Neural cell (in vitro differentiated cells): ENCODE results near the gene LEF1. TPM values are rescaled to one million over a fixed set of nuclear protein-coding genes. Genes with fewer than 3 reads are reported as not detected.

Experiments
- H2AFZ ChIP-seq: fragments of 200-600, 300-800 bp; sonication (generic), shearing (Covaris generic); 2 replicates; pipeline ENCODE4 v1.6.0; 2014; ENCODE audit warnings: low read depth, mild to moderate bottlenecking, antibody characterized with exemption, low read length, moderate library complexity
- H3F3A ChIP-seq: fragments of 200-600 bp; shearing (Covaris generic); 2 replicates; pipeline ENCODE4 v1.6.1; 2016; ENCODE audit warnings: mild to moderate bottlenecking, moderate library complexity, mixed read lengths, antibody characterized with exemption, low read length; ENCODE audit not compliant: insufficient read depth, poor library complexity, severe bottlenecking
- H3K27ac ChIP-seq: fragments of 200-600, 300-800 bp; sonication (generic), shearing (Covaris generic); 2 replicates; pipeline ENCODE4 v1.5.1; 2014; ENCODE audit warnings: mild to moderate bottlenecking, low read length, moderate library complexity
- H3K27me3 ChIP-seq: fragments of 300-800, 200-600 bp; sonication (generic), shearing (Covaris generic); 2 replicates; pipeline ENCODE4 v1.6.0; 2014; ENCODE audit warnings: mild to moderate bottlenecking, low read depth, low read length, moderate library complexity; ENCODE audit not compliant: insufficient read depth
- H3K36me3 ChIP-seq: fragments of 300-800, 200-600 bp; sonication (generic), shearing (Covaris generic); 2 replicates; pipeline ENCODE4 v1.5.1; 2014; ENCODE audit warnings: mild to moderate bottlenecking, antibody characterized with exemption, low read length, moderate library complexity; ENCODE audit not compliant: insufficient read depth
- H3K4me2 ChIP-seq: fragments of 300-800, 200-600 bp; sonication (generic), shearing (Covaris generic); 2 replicates; pipeline ENCODE4 v1.6.0; 2014; ENCODE audit warnings: mild to moderate bottlenecking, low read length
- H3K4me3 ChIP-seq: fragments of 300-800, 200-600 bp; sonication (generic), shearing (Covaris generic); 2 replicates; pipeline ENCODE4 v1.5.1; 2014; ENCODE audit warnings: mild to moderate bottlenecking, low read length, moderate library complexity
- H3K79me2 ChIP-seq: fragments of 200-600 bp; shearing (Covaris generic); replicated peaks from 2 replicates; pipeline ENCODE4 v1.6.0; 2014; ENCODE audit warnings: mild to moderate bottlenecking, low read length, moderate library complexity; ENCODE audit not compliant: insufficient read depth
- H3K9ac ChIP-seq: fragments of 300-800, 200-600 bp; sonication (generic), shearing (Covaris generic); 2 replicates; pipeline ENCODE4 v1.6.1; 2016; ENCODE audit warnings: mild to moderate bottlenecking, low read length, mixed read lengths
- H3K9me2 ChIP-seq: fragments of 200-600 bp; shearing (Covaris generic); 2 replicates; pipeline ENCODE4 v1.6.1; 2016; ENCODE audit warnings: mild to moderate bottlenecking, low read length, mixed read lengths; ENCODE audit not compliant: insufficient read depth
- H3K9me3 ChIP-seq: fragments of 200-600, 300-800 bp; sonication (generic), shearing (Covaris generic); 2 replicates; pipeline ENCODE4 v1.6.1; 2016; ENCODE audit warnings: mild to moderate bottlenecking, mixed run types, low read length, moderate library complexity, mixed read lengths
- H4K20me1 ChIP-seq: fragments of 200-600 bp; shearing (Covaris generic); 2 replicates; pipeline ENCODE4 v1.6.1; 2016; ENCODE audit warnings: mild to moderate bottlenecking, mixed run types; ENCODE audit not compliant: insufficient read depth
- EP300 ChIP-seq: fragments of 450-650 bp; conservative IDR thresholded peaks from 2 replicates; pipeline ENCODE4 v1.6.1; 2014; ENCODE audit warnings: antibody characterized with exemption, mild to moderate bottlenecking, moderate library complexity; ENCODE audit not compliant: poor library complexity, severe bottlenecking
- EZH2 ChIP-seq: fragments of 200-600, 300-800 bp; shearing (Covaris generic), sonication (generic); IDR thresholded peaks from 2 replicates; pipeline ENCODE4 v1.6.1; 2014; ENCODE audit warnings: antibody characterized with exemption, low read length, borderline replicate concordance, mild to moderate bottlenecking; ENCODE audit not compliant: insufficient read depth, poor library complexity, severe bottlenecking
- MXI1 ChIP-seq: fragments of 450-650 bp; conservative IDR thresholded peaks from 2 replicates; pipeline ENCODE4 v1.6.1; 2014; ENCODE audit warnings: antibody characterized with exemption, mild to moderate bottlenecking; ENCODE audit not compliant: poor library complexity, severe bottlenecking
- POLR2AphosphoS5 ChIP-seq: IDR thresholded peaks from 2 replicates; pipeline ENCODE4 v1.6.1; 2012
- RAD21 ChIP-seq: fragments of 450-650 bp; conservative IDR thresholded peaks from 2 replicates; pipeline ENCODE4 v1.6.1; 2014; ENCODE audit warnings: antibody characterized with exemption, mild to moderate bottlenecking, moderate library complexity
- SMC3 ChIP-seq: fragments of 450-650 bp; conservative IDR thresholded peaks from 2 replicates; pipeline ENCODE4 v1.6.1; 2014; ENCODE audit warnings: antibody characterized with exemption, mild to moderate bottlenecking, moderate library complexity; ENCODE audit not compliant: poor library complexity
- polyA plus RNA-seq: library from polyadenylated mRNA; depleted of rRNA; stranded (reverse); fragments of >200 nt; gene quantifications from 2 replicates; pipeline ENCODE4 v1.2.3, GENCODE V29; 2014
- TF ChIP-seq, protein P1 (sequence below): IDR thresholded peaks from 2 replicates; pipeline ENCODE4 v1.6.1; 2012; ENCODE audit warnings: borderline replicate concordance
- TF ChIP-seq, protein P2 (sequence below): fragments of 450-650 bp; IDR thresholded peaks from 2 replicates; pipeline ENCODE4 v1.5.1; 2014; ENCODE audit warnings: antibody characterized with exemption, mild to moderate bottlenecking, moderate library complexity; ENCODE audit not compliant: poor library complexity, severe bottlenecking

Gene LEF1
- polyA plus RNA-seq, 1 donor from 2014 or later = 0.78 TPM

DNA sequence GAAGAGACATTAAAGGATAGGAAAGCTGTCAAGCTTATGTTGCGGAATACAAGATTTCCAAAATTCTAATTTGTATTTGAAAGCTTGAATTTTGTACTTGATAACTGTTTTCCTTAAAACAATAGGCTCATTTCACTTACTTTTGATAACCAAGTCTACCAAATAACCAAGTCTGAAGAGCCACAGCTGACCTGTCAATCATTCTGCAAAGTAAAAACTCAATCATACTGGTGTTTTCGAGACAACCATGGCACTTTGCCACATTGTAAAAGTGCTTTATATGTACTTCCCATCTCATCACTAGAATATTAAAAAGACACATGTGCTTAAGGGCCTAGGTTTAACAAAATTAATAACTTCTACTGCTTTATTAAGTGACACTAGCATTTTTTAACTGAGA is 47.9 kb downstream of the LEF1 start:
- Histone ChIP-seq H3K9ac (no peak overlapping the region), H3K9me2 (no peaks in the 10 kb centered on the region), H3K27ac (no peak overlapping the region), H3K4me3 (no peak overlapping the region), H3K79me2 (no peaks in the 10 kb centered on the region), H2AFZ (no peak overlapping the region), H3K36me3 (no peaks in the 10 kb centered on the region), H4K20me1 (no peaks in the 10 kb centered on the region), H3K9me3 (no peaks in the 10 kb centered on the region), H3F3A (no peaks in the 10 kb centered on the region), H3K4me2 (no peak overlapping the region), H3K27me3 (no peaks in the 10 kb centered on the region)
- TF ChIP-seq, protein P1, sequence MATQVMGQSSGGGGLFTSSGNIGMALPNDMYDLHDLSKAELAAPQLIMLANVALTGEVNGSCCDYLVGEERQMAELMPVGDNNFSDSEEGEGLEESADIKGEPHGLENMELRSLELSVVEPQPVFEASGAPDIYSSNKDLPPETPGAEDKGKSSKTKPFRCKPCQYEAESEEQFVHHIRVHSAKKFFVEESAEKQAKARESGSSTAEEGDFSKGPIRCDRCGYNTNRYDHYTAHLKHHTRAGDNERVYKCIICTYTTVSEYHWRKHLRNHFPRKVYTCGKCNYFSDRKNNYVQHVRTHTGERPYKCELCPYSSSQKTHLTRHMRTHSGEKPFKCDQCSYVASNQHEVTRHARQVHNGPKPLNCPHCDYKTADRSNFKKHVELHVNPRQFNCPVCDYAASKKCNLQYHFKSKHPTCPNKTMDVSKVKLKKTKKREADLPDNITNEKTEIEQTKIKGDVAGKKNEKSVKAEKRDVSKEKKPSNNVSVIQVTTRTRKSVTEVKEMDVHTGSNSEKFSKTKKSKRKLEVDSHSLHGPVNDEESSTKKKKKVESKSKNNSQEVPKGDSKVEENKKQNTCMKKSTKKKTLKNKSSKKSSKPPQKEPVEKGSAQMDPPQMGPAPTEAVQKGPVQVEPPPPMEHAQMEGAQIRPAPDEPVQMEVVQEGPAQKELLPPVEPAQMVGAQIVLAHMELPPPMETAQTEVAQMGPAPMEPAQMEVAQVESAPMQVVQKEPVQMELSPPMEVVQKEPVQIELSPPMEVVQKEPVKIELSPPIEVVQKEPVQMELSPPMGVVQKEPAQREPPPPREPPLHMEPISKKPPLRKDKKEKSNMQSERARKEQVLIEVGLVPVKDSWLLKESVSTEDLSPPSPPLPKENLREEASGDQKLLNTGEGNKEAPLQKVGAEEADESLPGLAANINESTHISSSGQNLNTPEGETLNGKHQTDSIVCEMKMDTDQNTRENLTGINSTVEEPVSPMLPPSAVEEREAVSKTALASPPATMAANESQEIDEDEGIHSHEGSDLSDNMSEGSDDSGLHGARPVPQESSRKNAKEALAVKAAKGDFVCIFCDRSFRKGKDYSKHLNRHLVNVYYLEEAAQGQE = no peak
- TF ChIP-seq, protein P2, sequence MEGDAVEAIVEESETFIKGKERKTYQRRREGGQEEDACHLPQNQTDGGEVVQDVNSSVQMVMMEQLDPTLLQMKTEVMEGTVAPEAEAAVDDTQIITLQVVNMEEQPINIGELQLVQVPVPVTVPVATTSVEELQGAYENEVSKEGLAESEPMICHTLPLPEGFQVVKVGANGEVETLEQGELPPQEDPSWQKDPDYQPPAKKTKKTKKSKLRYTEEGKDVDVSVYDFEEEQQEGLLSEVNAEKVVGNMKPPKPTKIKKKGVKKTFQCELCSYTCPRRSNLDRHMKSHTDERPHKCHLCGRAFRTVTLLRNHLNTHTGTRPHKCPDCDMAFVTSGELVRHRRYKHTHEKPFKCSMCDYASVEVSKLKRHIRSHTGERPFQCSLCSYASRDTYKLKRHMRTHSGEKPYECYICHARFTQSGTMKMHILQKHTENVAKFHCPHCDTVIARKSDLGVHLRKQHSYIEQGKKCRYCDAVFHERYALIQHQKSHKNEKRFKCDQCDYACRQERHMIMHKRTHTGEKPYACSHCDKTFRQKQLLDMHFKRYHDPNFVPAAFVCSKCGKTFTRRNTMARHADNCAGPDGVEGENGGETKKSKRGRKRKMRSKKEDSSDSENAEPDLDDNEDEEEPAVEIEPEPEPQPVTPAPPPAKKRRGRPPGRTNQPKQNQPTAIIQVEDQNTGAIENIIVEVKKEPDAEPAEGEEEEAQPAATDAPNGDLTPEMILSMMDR = no peak
- no peak for TF ChIP-seq EP300
- no peak for TF ChIP-seq EZH2

GRCh38 chr4:108119199-108119800 is 49.4 kb downstream of the LEF1 start:
- Histone ChIP-seq H3K27ac (no peak overlapping the region), H3K9ac (no peak overlapping the region), H3K27me3 (no peaks in the 10 kb centered on the region), H3F3A (no peaks in the 10 kb centered on the region), H2AFZ (no peak overlapping the region), H3K4me3 (no peak overlapping the region), H3K79me2 (no peaks in the 10 kb centered on the region), H3K9me2 (no peaks in the 10 kb centered on the region), H4K20me1 (no peaks in the 10 kb centered on the region), H3K36me3 (no peaks in the 10 kb centered on the region), H3K4me2 (no peak overlapping the region), H3K9me3 (no peaks in the 10 kb centered on the region)
- TF ChIP-seq, protein P2 = no peak
- TF ChIP-seq SMC3 = no peak

GRCh38 chr4:108118505-108118904 is 50.2 kb downstream of the LEF1 start:
- Histone ChIP-seq H3K36me3 (no peaks in the 10 kb centered on the region), H3K4me2 (no peak overlapping the region), H3K9ac (no peak overlapping the region), H3K9me3 (no peaks in the 10 kb centered on the region), H3K9me2 (no peaks in the 10 kb centered on the region), H2AFZ (no peak overlapping the region), H3K27me3 (no peaks in the 10 kb centered on the region), H4K20me1 (no peaks in the 10 kb centered on the region), H3K79me2 (no peaks in the 10 kb centered on the region), H3K4me3 (no peak overlapping the region), H3K27ac (no peak overlapping the region), H3F3A (no peaks in the 10 kb centered on the region)
- TF ChIP-seq MXI1 (no peak), EP300 (no peak), POLR2AphosphoS5 (no peak), SMC3 (no peak), RAD21 (no peak)
- TF ChIP-seq, protein P2 = no peak
